Measurements from ENCODE around the gene BAHD1.

The BAHD1 gene

GRCh38 chr15:40472171-40472727 lies 31.5 kb downstream of the BAHD1 start:
- no peak for ATAC-seq
- TF ChIP-seq POU6F1 (CRISPR knock-in tag; IDR thresholded peaks at IDR 0.05; ENCODE audit: borderline replicate concordance, low read depth) = no peak
- TF ChIP-seq CSRNP3 (CRISPR knock-in tag; IDR thresholded peaks at IDR 0.05) = no peak
- no peak for TF ChIP-seq ZFP3 (CRISPR knock-in tag; IDR thresholded peaks at IDR 0.05)
- TF ChIP-seq ZNF565 (CRISPR knock-in tag; conservative IDR thresholded peaks at IDR 0.05; ENCODE audit: low read depth) = no peak
- TF ChIP-seq BACH2 (CRISPR knock-in tag; IDR thresholded peaks at IDR 0.05; ENCODE audit: borderline replicate concordance) = no peak
- no peak for TF ChIP-seq TSHZ2 (CRISPR knock-in tag; IDR thresholded peaks at IDR 0.05)

GRCh38 chr15:40474581-40474980 lies 33.8 kb downstream of the BAHD1 start:
- TF ChIP-seq ZFP30 (CRISPR knock-in tag; IDR thresholded peaks at IDR 0.05) = no peak
- TF ChIP-seq ZFP3 (CRISPR knock-in tag; IDR thresholded peaks at IDR 0.05) = no peak
- TF ChIP-seq ZNF70 (CRISPR knock-in tag; IDR thresholded peaks at IDR 0.05) = no peak
- ATAC-seq = no peak

GRCh38 chr15:40477642-40478327 lies 37.0 kb downstream of the BAHD1 start:
- no peak for ATAC-seq
- TF ChIP-seq ISL1 (CRISPR knock-in tag; IDR thresholded peaks at IDR 0.05) (no peak), OSR1 (CRISPR knock-in tag; IDR thresholded peaks at IDR 0.05) (no peak), TCF4 (CRISPR knock-in tag; IDR thresholded peaks at IDR 0.05; ENCODE audit: borderline replicate concordance) (no peak), GLIS3 (CRISPR knock-in tag; IDR thresholded peaks at IDR 0.05) (no peak), PPARA (CRISPR knock-in tag; IDR thresholded peaks at IDR 0.05; ENCODE audit: borderline replicate concordance) (no peak), ESRRG (CRISPR knock-in tag; IDR thresholded peaks at IDR 0.05) (no peak)

GRCh38 chr15:40479024-40479423 lies 38.3 kb downstream of the BAHD1 start:
- no peak for ATAC-seq
- no peak for TF ChIP-seq CSDC2 (CRISPR knock-in tag; IDR thresholded peaks at IDR 0.05)
- no peak for TF ChIP-seq POU6F1 (CRISPR knock-in tag; IDR thresholded peaks at IDR 0.05; ENCODE audit: borderline replicate concordance, low read depth)
- TF ChIP-seq ZFP30 (CRISPR knock-in tag; IDR thresholded peaks at IDR 0.05) = no peak
- no peak for TF ChIP-seq RARB (CRISPR knock-in tag; IDR thresholded peaks at IDR 0.05)
- TF ChIP-seq CREB5 (CRISPR knock-in tag; IDR thresholded peaks at IDR 0.05; ENCODE audit: low read depth) = no peak
- no peak for TF ChIP-seq ISL1 (CRISPR knock-in tag; IDR thresholded peaks at IDR 0.05)
- TF ChIP-seq TOX (CRISPR knock-in tag; IDR thresholded peaks at IDR 0.05; ENCODE audit: borderline replicate concordance) = no peak
- no peak for TF ChIP-seq CSRNP3 (CRISPR knock-in tag; IDR thresholded peaks at IDR 0.05)

All from SK-N-SH treated with all-trans-retinoic acid at 6 μM for 48 hours (cell line).